ENCODE measurements around the gene TBC1D17. TPM values are rescaled to one million over a fixed set of nuclear protein-coding genes. Genes with fewer than 3 reads are reported as not detected.

Gene TBC1D17
- total and polyA plus RNA-seq, 2 of the 13 experiments (the other 11 are each of a cell fraction or from before 2014, with no cell fraction given), result 9.7 to 16.9 TPM

DNA sequence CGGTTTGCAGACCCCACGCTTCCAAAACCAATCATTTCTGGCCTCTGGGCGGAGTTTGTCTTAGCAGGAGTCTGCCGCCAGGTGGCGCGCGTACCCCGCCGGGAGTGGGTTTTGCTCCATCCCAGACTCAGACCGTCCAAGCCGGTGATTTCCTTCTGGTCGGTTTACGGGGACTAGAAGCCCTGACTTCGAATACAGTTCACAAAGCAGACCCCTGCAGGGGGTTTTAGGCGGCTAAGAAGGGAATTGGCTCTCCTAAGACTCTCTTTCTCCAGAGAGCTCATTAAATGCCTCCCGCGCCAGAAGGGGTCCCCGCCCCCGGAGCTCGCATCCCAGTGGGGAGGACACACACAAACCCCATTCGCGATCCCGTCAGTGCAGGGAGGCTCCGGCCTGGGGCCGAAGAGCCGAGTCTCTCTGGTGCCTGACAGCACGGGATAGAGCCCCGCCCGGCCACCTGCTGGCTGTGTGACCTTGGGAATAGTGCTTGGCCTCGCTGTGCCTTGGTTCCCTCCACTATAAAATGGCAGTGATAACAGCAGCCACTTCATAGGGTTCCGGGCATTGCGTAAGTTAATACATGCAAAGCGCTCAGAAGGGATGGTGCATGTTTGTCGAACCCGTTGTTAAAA lies 60.4 kb downstream of the TBC1D17 start (continued):
- TF ChIP-seq, protein P1, sequence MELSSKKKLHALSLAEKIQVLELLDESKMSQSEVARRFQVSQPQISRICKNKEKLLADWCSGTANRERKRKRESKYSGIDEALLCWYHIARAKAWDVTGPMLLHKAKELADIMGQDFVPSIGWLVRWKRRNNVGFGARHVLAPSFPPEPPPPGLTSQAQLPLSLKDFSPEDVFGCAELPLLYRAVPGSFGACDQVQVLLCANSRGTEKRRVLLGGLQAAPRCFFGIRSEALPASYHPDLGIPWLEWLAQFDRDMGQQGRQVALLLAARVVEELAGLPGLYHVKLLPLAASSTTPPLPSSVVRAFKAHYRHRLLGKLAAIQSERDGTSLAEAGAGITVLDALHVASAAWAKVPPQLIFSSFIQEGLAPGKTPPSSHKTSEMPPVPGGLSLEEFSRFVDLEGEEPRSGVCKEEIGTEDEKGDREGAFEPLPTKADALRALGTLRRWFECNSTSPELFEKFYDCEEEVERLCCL (CRISPR knock-in tag; IDR thresholded peaks at IDR 0.05; ENCODE audit: borderline replicate concordance), result no peak
- TF ChIP-seq, protein P2, sequence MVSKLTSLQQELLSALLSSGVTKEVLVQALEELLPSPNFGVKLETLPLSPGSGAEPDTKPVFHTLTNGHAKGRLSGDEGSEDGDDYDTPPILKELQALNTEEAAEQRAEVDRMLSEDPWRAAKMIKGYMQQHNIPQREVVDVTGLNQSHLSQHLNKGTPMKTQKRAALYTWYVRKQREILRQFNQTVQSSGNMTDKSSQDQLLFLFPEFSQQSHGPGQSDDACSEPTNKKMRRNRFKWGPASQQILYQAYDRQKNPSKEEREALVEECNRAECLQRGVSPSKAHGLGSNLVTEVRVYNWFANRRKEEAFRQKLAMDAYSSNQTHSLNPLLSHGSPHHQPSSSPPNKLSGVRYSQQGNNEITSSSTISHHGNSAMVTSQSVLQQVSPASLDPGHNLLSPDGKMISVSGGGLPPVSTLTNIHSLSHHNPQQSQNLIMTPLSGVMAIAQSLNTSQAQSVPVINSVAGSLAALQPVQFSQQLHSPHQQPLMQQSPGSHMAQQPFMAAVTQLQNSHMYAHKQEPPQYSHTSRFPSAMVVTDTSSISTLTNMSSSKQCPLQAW (CRISPR knock-in tag; IDR thresholded peaks at IDR 0.05), result peak; percentile 36; the same call in 1 of the 2 replicates
- TF ChIP-seq IRF2 (CRISPR knock-in tag; IDR thresholded peaks at IDR 0.05) (0 out of 2 replicates have a peak, but pooled peaks have one; percentile 27), ZNF317 (CRISPR knock-in tag; IDR thresholded peaks at IDR 0.05) (0 out of 2 replicates have a peak, but pooled peaks have one; percentile 35), HIVEP1 (CRISPR knock-in tag; IDR thresholded peaks at IDR 0.05) (no peak), ZNF547 (CRISPR knock-in tag; IDR thresholded peaks at IDR 0.05) (no peak), MIXL1 (CRISPR knock-in tag; IDR thresholded peaks at IDR 0.05) (0 out of 2 replicates have a peak, but pooled peaks have one; percentile 22), ZNF781 (CRISPR knock-in tag; IDR thresholded peaks at IDR 0.05; ENCODE audit: borderline replicate concordance, not compliant biosample characterization) (no peak), NCOA1 (CRISPR knock-in tag; IDR thresholded peaks at IDR 0.05) (no peak), DPF2 (CRISPR knock-in tag; IDR thresholded peaks at IDR 0.05; ENCODE audit: borderline replicate concordance, low read depth) (no peak), PCBP2 (optimal IDR thresholded peaks at IDR 0.05; ENCODE audit: low read depth, low read length, poor library complexity, severe bottlenecking) (no peak), RAD21 (CRISPR knock-in tag; IDR thresholded peaks at IDR 0.05) (peak; percentile 96), ZNF407 (CRISPR knock-in tag; IDR thresholded peaks at IDR 0.05; ENCODE audit: not compliant biosample characterization) (no peak)
- TF ChIP-seq, protein P3, sequence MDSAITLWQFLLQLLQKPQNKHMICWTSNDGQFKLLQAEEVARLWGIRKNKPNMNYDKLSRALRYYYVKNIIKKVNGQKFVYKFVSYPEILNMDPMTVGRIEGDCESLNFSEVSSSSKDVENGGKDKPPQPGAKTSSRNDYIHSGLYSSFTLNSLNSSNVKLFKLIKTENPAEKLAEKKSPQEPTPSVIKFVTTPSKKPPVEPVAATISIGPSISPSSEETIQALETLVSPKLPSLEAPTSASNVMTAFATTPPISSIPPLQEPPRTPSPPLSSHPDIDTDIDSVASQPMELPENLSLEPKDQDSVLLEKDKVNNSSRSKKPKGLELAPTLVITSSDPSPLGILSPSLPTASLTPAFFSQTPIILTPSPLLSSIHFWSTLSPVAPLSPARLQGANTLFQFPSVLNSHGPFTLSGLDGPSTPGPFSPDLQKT (CRISPR knock-in tag; IDR thresholded peaks at IDR 0.05; ENCODE audit: borderline replicate concordance), result no peak
- TF ChIP-seq, protein P4, sequence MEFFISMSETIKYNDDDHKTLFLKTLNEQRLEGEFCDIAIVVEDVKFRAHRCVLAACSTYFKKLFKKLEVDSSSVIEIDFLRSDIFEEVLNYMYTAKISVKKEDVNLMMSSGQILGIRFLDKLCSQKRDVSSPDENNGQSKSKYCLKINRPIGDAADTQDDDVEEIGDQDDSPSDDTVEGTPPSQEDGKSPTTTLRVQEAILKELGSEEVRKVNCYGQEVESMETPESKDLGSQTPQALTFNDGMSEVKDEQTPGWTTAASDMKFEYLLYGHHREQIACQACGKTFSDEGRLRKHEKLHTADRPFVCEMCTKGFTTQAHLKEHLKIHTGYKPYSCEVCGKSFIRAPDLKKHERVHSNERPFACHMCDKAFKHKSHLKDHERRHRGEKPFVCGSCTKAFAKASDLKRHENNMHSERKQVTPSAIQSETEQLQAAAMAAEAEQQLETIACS (CRISPR knock-in tag; IDR thresholded peaks at IDR 0.05), result no peak
